ENCODE measurements around the gene RAB4B. TPM values are rescaled to one million over a fixed set of nuclear protein-coding genes. Genes with fewer than 3 reads are reported as not detected.

The RAB4B gene
- total RNA-seq, 4 donors from 2014 or later: 14.8 to 52.6 (median 28.2) TPM

- TF ChIP-seq CTCF (IDR thresholded peaks at IDR 0.05; ENCODE audit: low read depth): no peak
Observed at GRCh38 chr19:40744554-40745401, 33.3 kb upstream of the RAB4B start.

GRCh38 chr19:40745402-40745780, 32.7 kb upstream of the RAB4B start:
- no peak for TF ChIP-seq CTCF (IDR thresholded peaks at IDR 0.05; ENCODE audit: low read depth)

GRCh38 chr19:40747536-40747935, 30.5 kb upstream of the RAB4B start:
- TF ChIP-seq CTCF (IDR thresholded peaks at IDR 0.05; ENCODE audit: low read depth): no peak

GRCh38 chr19:40750058-40750873, 27.8 kb upstream of the RAB4B start, which contains the start of gene ACTMAP:
TSS of gene ACTMAP (minus strand) at chr19:40750477. CDS start at chr19:40749803, 674 bp downstream.
- no peak for TF ChIP-seq CTCF (IDR thresholded peaks at IDR 0.05; ENCODE audit: low read depth)

- no peak for TF ChIP-seq CTCF (IDR thresholded peaks at IDR 0.05; ENCODE audit: low read depth)
Observed at GRCh38 chr19:40750874-40751537, 27.0 kb upstream of the RAB4B start, which contains the start of gene SNRPA. TSS of gene SNRPA (plus strand) at chr19:40751203. CDS start at chr19:40751409, 206 bp downstream.

- TF ChIP-seq CTCF (IDR thresholded peaks at IDR 0.05; ENCODE audit: low read depth): no peak
Observed at GRCh38 chr19:40752257-40752781, 25.7 kb upstream of the RAB4B start.

All from subcutaneous adipose tissue (tissue), 4 donors.